KBM-7 (cell line): ENCODE results near the gene HMGB3.

Source experiments
- DNase-seq: peaks from one replicate; pipeline ENCODE4 v3.0.0-alpha.2; 2015
- in situ Hi-C: fragments of 300-500 bp; cut with MboI; formaldehyde crosslinking; loops from 2 replicates; pipeline ENCODE4 v1.14.3; 2020; ENCODE audit warnings: low sequenced_read_pairs, low pct_unique_long_range_greater_than_20kb, mixed read lengths

HMGB3 gene

DNA sequence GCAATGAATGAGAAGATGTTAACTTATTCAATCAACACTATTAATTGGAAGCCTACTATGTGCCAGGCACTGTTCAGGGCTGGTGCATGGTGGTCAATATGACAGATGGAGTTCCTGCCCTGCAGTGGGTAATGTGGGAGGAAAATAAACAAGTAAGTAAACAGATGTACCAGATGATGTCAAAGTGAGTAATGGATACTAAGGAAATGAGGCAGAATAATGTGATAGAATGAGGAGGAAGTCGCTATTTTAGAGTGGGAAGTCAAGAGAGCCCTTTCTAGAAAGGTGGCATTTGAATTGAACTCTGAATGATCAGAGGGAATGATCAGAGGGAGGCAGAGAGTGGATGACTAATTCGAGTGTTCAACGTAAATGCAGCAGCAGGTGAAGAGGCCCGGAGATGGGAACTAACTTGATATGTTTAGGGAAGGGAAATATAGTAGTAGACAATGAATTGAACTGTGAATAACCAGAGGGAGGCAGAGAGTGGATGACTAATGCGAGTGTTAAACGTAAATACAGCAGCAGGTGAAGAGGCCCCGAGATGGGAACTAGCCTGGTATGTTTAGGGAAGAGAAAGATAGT, 48.3 kb downstream of the HMGB3 start:
- DNase-seq, result no peak

GRCh38 chrX:151039351-151039750, 56.2 kb downstream of the HMGB3 start:
- DNase-seq, result no peak
- in situ Hi-C loops, result no loop called here

More for the DNA sequence above, 48.3 kb downstream of the HMGB3 start:
- in situ Hi-C loops, result no loop called here
